ENCODE results near the gene APOA1.

- TF ChIP-seq EZH2phosphoT487 (IDR thresholded peaks at IDR 0.05; ENCODE audit: insufficient read depth, low read depth): no peak
- no peak for TF ChIP-seq EZH2 (IDR thresholded peaks at IDR 0.05; ENCODE audit: insufficient read depth, poor library complexity, severe bottlenecking)
These were observed 19.9 kb upstream of the APOA1 start for GRCh38 chr11:116857316-116857715.
